Prostate gland (tissue), 2 donors: ENCODE data around the gene LRRC8E. TPM values are rescaled to one million over a fixed set of nuclear protein-coding genes. Genes with fewer than 3 reads are reported as not detected.

Experiments used
- DNase-seq: peaks from one replicate; pipeline ENCODE4 v3.0.0-alpha.2; 2019; ENCODE audit warnings: low spot score
- H3K27ac ChIP-seq, 2 donors: fragments of 200-600 bp; sonication (generic); 2 replicates each; pipeline ENCODE4 v1.5.1; 2017 to 2019
- H3K27me3 ChIP-seq: fragments of 200-600 bp; sonication (generic); replicated peaks from 2 replicates; pipeline ENCODE4 v1.5.1; 2019; ENCODE audit not compliant: insufficient read depth
- H3K36me3 ChIP-seq, 2 donors: fragments of 200-600 bp; sonication (generic); 1 replicate in 1 of 2; 2 replicates in 1 of 2; pipeline versions ENCODE4 v1.5.1 to v1.8.1; 2017 to 2019
- H3K4me1 ChIP-seq: fragments of 200-600 bp; sonication (generic); replicated peaks from 2 replicates; pipeline ENCODE4 v1.5.1; 2019
- H3K4me3 ChIP-seq, 2 donors: fragments of 200-600 bp; sonication (generic); 2 replicates each; pipeline ENCODE4 v1.5.1; 2017 to 2019
- H3K9me3 ChIP-seq: fragments of 200-600 bp; sonication (generic); 2 replicates; pipeline ENCODE4 v1.5.1; 2017
- POLR2A ChIP-seq: fragments of 450-650 bp; IDR thresholded peaks from one replicate; pipeline ENCODE4 v1.6.1; 2016; ENCODE audit warnings: antibody characterized with exemption, mild to moderate bottlenecking
- POLR2AphosphoS5 ChIP-seq: sonication (generic); formaldehyde crosslinking; IDR thresholded peaks from one replicate; pipeline ENCODE4 v1.6.1; 2017; ENCODE audit warnings: antibody characterized with exemption
- WGBS: methylation state at CpG from one replicate; pipeline ENCODE4 v1.1.5; 2018; 5-methylcytosine and 5-hydroxymethylcytosine counted together
- intact Hi-C: fragments of 100-400 bp; cut with DNase I; formaldehyde crosslinking; loops from one replicate; pipeline ENCODE4 v1.14.2; 2022
- total RNA-seq, 2 donors: library from RNA; depleted of rRNA; stranded (reverse); fragments of >200 nt; gene quantifications; one replicate each; pipeline ENCODE4 v1.1.0, GENCODE V29; 2016
- TF ChIP-seq, protein P1 (sequence below), 4 experiments: fragments of 200-600 bp in 2 of 4; fragments of 450-650 bp in 2 of 4; sonication (generic) in 2 of 4; IDR thresholded peaks; 1 replicate in 3 of 4; 2 replicates in 1 of 4; pipeline ENCODE4 v1.5.1; 2016 to 2019; ENCODE audit warnings: antibody characterized with exemption in 4 of 4, mild to moderate bottlenecking in 2 of 4, moderate library complexity in 2 of 4

The LRRC8E gene
- total RNA-seq, 2 donors from 2014 or later, result 4.8 to 11.7 TPM

DNA sequence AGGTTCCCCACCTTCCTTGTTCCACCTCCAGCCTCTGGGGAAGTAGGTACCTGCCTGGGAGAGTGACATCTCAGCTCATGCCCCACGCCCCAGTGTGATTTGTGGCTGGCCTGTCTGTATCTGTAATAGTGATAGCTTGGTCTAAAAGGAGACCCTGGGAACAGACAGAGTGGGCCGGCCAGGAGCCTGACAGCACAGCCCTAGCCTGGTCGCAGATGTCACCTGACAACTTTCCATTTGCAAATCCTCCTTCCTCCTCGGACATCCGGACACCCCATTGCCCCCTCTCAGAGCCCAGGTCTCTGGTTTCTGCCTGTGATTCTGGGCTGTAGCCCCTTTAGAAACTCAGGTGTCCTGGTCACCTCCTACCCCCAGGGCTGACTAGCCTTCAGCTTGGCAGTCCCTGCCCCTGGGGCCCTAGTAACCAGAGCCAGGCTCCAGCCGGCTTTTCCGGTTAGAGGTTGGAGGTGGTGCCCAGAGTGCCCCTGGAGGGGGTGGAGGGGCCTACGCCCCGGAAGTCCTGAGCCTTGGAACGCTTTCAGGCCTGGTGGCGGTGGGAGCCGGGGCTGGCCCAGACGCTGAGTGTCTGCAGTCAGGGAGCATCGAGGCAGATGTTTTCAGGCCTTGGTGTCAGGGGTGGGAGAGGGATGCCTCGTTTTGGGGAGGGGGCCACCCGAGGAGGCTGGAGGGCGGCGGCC lies 6.5 kb downstream of the LRRC8E start:
- TF ChIP-seq, protein P1, sequence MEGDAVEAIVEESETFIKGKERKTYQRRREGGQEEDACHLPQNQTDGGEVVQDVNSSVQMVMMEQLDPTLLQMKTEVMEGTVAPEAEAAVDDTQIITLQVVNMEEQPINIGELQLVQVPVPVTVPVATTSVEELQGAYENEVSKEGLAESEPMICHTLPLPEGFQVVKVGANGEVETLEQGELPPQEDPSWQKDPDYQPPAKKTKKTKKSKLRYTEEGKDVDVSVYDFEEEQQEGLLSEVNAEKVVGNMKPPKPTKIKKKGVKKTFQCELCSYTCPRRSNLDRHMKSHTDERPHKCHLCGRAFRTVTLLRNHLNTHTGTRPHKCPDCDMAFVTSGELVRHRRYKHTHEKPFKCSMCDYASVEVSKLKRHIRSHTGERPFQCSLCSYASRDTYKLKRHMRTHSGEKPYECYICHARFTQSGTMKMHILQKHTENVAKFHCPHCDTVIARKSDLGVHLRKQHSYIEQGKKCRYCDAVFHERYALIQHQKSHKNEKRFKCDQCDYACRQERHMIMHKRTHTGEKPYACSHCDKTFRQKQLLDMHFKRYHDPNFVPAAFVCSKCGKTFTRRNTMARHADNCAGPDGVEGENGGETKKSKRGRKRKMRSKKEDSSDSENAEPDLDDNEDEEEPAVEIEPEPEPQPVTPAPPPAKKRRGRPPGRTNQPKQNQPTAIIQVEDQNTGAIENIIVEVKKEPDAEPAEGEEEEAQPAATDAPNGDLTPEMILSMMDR (IDR thresholded peaks at IDR 0.05), result peak in 2 of 4 experiments; percentile 20 to 21
- no peak for TF ChIP-seq POLR2A
- TF ChIP-seq POLR2AphosphoS5, result no peak
- no peaks in the 10 kb centered on the region for H3K36me3 ChIP-seq
- no peaks in the 10 kb centered on the region for H3K27me3 ChIP-seq
- peak overlapping the region; percentile 42 to 56 for H3K27ac ChIP-seq
- peak; percentile 60 for DNase-seq
- WGBS, result 28% methylated on average over 18 of the region's 18 CpGs
- H3K4me3 ChIP-seq, result no peak overlapping the region
- intact Hi-C loops, result no loop called here
- H3K4me1 ChIP-seq, result peaks cover 10% of the 10 kb centered on the region
- H3K9me3 ChIP-seq, result no peaks in the 10 kb centered on the region

DNA sequence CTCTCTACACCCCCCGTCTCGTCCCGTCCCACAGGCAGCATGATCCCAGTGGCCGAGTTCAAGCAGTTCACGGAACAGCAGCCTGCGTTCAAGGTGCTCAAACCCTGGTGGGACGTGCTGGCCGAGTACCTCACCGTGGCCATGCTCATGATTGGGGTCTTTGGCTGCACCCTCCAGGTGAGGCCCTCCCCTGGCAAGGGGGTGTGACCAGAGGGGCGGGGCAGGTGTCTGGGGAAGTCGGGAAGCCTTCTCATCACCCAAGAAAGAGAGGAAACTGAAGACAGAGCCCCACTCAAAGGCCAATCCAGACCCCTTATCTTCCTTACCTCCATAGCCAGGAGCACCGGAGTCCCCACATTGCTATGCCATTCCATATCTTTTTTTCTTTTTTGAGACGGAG lies 7.3 kb downstream of the LRRC8E start:
- TF ChIP-seq POLR2AphosphoS5 (no peak), POLR2A (no peak)
- TF ChIP-seq, protein P1 (IDR thresholded peaks at IDR 0.05), result no peak
- intact Hi-C loops, result no loop called here
- 84% methylated on average over 13 of the region's 13 CpGs for WGBS
- no peaks in the 10 kb centered on the region for H3K27me3 ChIP-seq
- DNase-seq, result no peak
- H3K4me3 ChIP-seq, result no peak overlapping the region
- H3K9me3 ChIP-seq, result no peaks in the 10 kb centered on the region
- H3K27ac ChIP-seq, result peak overlapping the region in 1 of 2 donors; percentile 42
- H3K36me3 ChIP-seq, result no peaks in the 10 kb centered on the region
- H3K4me1 ChIP-seq, result peaks cover 10% of the 10 kb centered on the region

DNA sequence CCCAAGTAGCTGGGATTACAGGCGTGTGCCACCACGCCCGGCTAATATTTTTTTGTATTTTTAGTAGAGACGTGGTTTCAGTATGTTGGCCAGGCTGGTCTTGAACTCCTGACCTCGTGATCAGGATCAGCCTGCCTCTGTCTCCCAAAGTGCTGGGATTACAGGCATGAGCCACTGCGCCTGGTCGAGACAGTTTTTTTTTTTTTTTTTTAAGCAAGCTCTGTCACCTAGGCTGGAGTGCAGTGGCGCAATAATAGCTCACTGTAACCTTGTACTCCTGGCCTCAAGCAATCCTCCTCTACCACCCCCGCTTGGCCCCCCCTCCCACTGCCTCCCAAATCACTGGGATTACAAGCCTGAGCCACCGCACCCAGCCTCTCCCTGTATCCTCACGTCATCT lies 9.0 kb downstream of the LRRC8E start:
- intact Hi-C loops, result no loop called here
- no peak overlapping the region for H3K27ac ChIP-seq
- 87% methylated on average over 11 of the region's 11 CpGs for WGBS

DNA sequence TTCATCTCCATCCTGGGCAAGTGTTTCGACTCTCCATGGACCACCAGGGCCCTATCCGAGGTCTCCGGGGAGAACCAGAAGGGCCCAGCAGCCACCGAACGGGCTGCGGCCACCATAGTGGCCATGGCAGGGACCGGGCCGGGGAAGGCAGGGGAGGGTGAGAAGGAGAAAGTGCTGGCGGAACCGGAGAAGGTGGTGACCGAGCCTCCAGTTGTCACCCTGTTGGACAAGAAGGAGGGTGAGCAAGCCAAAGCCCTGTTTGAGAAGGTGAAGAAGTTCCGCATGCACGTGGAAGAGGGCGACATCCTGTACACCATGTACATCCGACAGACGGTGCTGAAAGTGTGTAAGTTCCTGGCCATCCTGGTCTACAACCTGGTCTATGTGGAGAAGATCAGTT lies 10.7 kb downstream of the LRRC8E start:
- no peaks in the 10 kb centered on the region for H3K27me3 ChIP-seq
- H3K36me3 ChIP-seq, result no peaks in the 10 kb centered on the region
- TF ChIP-seq, protein P1 (IDR thresholded peaks at IDR 0.05), result no peak
- no peak for TF ChIP-seq POLR2A
- no peak for TF ChIP-seq POLR2AphosphoS5
- 94% methylated on average over 16 of the region's 16 CpGs for WGBS
- H3K4me3 ChIP-seq, result no peak overlapping the region
- peaks cover 13% of the 10 kb centered on the region for H3K4me1 ChIP-seq
- H3K9me3 ChIP-seq, result no peaks in the 10 kb centered on the region
- no peak for DNase-seq
- H3K27ac ChIP-seq, result no peak overlapping the region
- intact Hi-C loops, result no loop called here

More for the DNA sequence above, 9.0 kb downstream of the LRRC8E start:
- H3K9me3 ChIP-seq, result no peaks in the 10 kb centered on the region
- DNase-seq, result no peak
- no peaks in the 10 kb centered on the region for H3K27me3 ChIP-seq
- no peak overlapping the region for H3K4me3 ChIP-seq
- H3K36me3 ChIP-seq, result no peaks in the 10 kb centered on the region
- no peak for TF ChIP-seq POLR2AphosphoS5
- TF ChIP-seq, protein P1 (IDR thresholded peaks at IDR 0.05), result no peak
- no peak for TF ChIP-seq POLR2A
- peaks cover 10% of the 10 kb centered on the region for H3K4me1 ChIP-seq
